H1 (cell line): ENCODE results near the gene PXDN. TPM values are rescaled to one million over a fixed set of nuclear protein-coding genes. Genes with fewer than 3 reads are reported as not detected.

Source experiments
- CTBP2 ChIP-seq: IDR thresholded peaks from 2 replicates; pipeline ENCODE4 v1.7.0; 2011; ENCODE audit warnings: borderline replicate concordance, mild to moderate bottlenecking, moderate library complexity, mixed read lengths, low read length; ENCODE audit not compliant: insufficient read depth, insufficient read length
- GABPA ChIP-seq: IDR thresholded peaks from 2 replicates; pipeline ENCODE4 v1.6.1; 2011; ENCODE audit warnings: mild to moderate bottlenecking, low read length, moderate library complexity, borderline replicate concordance; ENCODE audit not compliant: insufficient read depth
- JUND ChIP-seq: IDR thresholded peaks from 2 replicates; pipeline ENCODE4 v1.6.1; 2011; ENCODE audit warnings: mild to moderate bottlenecking, improper control_type of control experiment, low read length
- MAX ChIP-seq: IDR thresholded peaks from 2 replicates; pipeline ENCODE4 v1.6.1; 2012; ENCODE audit warnings: inconsistent platforms
- RAD21 ChIP-seq, 2 experiments: IDR thresholded peaks in 1 of 2; conservative IDR thresholded peaks in 1 of 2; 2 replicates each; pipeline ENCODE4 v1.6.1; 2011; ENCODE audit warnings: low read depth in 2 of 2, low read length in 2 of 2, improper control_type of control experiment in 1 of 2, inconsistent platforms in 1 of 2, mild to moderate bottlenecking in 1 of 2, moderate library complexity in 1 of 2
- polyA plus RNA-seq, 7 experiments: library from polyadenylated mRNA; depleted of rRNA in 3 of 7; stranded (reverse) in 5 of 7; unstranded in 2 of 7; fragments of >200 nt in 5 of 7; fragments of 200-250 nt in 2 of 7; gene quantifications; 1 replicate in 5 of 7; 2 replicates in 1 of 7; 4 replicates in 1 of 7; pipeline versions ENCODE4 v1.2.1 to v1.2.3, GENCODE V29; 2011 to 2013; ENCODE audit warnings: missing spikeins in 2 of 7, mixed read lengths in 2 of 7
- total RNA-seq: library from RNA; stranded (reverse); fragmentation: NEBNext Ultra II Directional; extraction: Animal tissue kit (Norgen Biotek cat#: 25700); gene quantifications from 2 replicates; pipeline ENCODE4 v1.2.1, GENCODE V29; 2021
- TF ChIP-seq, protein P1 (sequence below): fragments of 300-600 bp; sonication (generic); IDR thresholded peaks from 2 replicates; pipeline ENCODE4 v1.7.1; 2012; ENCODE audit warnings: low read length, moderate library complexity, mild to moderate bottlenecking, inconsistent platforms; ENCODE audit not compliant: insufficient replicate concordance

PXDN gene
- total and polyA plus RNA-seq, 2 of the 8 experiments (the other 6 are each of a cell fraction or from before 2014, with no cell fraction given), result 104 to 141 TPM

DNA sequence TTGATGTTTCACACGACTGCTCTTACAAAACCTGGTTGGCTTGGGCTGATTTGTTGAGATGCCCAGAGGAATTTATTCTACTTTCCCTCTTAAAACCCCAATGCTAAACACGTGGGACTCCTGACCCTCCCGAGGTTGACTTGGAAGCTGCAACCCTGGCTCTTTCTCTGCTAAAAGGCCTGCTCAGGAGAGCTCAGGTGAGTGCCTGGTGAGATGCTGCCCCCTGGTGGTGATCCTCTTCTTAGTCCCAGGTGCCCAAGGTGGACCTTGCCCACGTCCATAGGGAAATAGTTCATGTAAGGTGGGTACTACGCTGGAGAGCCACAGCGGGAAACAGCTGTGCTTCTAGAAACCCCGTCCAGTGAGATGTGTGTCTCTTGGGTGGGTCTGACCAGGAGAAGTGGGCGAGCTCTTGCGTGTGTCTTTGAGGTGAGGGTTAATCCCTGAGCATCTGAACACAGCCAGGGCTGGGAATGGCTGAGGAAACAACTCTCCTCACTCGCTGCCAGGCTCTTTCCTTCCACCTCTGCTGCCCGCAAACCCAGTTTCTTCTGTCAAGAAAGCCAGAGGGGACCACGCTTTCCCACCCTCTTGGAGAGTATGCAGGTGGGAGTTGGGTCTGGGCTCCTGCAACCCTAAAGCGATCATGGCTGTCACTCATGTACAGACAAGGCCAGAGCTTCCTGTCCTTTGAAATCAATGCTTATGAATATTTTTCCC, 25.5 kb upstream of the PXDN start (continued):
- TF ChIP-seq, protein P1, sequence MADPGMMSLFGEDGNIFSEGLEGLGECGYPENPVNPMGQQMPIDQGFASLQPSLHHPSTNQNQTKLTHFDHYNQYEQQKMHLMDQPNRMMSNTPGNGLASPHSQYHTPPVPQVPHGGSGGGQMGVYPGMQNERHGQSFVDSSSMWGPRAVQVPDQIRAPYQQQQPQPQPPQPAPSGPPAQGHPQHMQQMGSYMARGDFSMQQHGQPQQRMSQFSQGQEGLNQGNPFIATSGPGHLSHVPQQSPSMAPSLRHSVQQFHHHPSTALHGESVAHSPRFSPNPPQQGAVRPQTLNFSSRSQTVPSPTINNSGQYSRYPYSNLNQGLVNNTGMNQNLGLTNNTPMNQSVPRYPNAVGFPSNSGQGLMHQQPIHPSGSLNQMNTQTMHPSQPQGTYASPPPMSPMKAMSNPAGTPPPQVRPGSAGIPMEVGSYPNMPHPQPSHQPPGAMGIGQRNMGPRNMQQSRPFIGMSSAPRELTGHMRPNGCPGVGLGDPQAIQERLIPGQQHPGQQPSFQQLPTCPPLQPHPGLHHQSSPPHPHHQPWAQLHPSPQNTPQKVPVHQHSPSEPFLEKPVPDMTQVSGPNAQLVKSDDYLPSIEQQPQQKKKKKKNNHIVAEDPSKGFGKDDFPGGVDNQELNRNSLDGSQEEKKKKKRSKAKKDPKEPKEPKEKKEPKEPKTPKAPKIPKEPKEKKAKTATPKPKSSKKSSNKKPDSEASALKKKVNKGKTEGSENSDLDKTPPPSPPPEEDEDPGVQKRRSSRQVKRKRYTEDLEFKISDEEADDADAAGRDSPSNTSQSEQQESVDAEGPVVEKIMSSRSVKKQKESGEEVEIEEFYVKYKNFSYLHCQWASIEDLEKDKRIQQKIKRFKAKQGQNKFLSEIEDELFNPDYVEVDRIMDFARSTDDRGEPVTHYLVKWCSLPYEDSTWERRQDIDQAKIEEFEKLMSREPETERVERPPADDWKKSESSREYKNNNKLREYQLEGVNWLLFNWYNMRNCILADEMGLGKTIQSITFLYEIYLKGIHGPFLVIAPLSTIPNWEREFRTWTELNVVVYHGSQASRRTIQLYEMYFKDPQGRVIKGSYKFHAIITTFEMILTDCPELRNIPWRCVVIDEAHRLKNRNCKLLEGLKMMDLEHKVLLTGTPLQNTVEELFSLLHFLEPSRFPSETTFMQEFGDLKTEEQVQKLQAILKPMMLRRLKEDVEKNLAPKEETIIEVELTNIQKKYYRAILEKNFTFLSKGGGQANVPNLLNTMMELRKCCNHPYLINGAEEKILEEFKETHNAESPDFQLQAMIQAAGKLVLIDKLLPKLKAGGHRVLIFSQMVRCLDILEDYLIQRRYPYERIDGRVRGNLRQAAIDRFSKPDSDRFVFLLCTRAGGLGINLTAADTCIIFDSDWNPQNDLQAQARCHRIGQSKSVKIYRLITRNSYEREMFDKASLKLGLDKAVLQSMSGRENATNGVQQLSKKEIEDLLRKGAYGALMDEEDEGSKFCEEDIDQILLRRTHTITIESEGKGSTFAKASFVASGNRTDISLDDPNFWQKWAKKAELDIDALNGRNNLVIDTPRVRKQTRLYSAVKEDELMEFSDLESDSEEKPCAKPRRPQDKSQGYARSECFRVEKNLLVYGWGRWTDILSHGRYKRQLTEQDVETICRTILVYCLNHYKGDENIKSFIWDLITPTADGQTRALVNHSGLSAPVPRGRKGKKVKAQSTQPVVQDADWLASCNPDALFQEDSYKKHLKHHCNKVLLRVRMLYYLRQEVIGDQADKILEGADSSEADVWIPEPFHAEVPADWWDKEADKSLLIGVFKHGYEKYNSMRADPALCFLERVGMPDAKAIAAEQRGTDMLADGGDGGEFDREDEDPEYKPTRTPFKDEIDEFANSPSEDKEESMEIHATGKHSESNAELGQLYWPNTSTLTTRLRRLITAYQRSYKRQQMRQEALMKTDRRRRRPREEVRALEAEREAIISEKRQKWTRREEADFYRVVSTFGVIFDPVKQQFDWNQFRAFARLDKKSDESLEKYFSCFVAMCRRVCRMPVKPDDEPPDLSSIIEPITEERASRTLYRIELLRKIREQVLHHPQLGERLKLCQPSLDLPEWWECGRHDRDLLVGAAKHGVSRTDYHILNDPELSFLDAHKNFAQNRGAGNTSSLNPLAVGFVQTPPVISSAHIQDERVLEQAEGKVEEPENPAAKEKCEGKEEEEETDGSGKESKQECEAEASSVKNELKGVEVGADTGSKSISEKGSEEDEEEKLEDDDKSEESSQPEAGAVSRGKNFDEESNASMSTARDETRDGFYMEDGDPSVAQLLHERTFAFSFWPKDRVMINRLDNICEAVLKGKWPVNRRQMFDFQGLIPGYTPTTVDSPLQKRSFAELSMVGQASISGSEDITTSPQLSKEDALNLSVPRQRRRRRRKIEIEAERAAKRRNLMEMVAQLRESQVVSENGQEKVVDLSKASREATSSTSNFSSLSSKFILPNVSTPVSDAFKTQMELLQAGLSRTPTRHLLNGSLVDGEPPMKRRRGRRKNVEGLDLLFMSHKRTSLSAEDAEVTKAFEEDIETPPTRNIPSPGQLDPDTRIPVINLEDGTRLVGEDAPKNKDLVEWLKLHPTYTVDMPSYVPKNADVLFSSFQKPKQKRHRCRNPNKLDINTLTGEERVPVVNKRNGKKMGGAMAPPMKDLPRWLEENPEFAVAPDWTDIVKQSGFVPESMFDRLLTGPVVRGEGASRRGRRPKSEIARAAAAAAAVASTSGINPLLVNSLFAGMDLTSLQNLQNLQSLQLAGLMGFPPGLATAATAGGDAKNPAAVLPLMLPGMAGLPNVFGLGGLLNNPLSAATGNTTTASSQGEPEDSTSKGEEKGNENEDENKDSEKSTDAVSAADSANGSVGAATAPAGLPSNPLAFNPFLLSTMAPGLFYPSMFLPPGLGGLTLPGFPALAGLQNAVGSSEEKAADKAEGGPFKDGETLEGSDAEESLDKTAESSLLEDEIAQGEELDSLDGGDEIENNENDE, result no peak
- TF ChIP-seq MAX (peak; percentile 93), CTBP2 (peak; percentile 52), RAD21 (IDR thresholded peaks at IDR 0.05 in 1 of 2, conservative IDR thresholded peaks at IDR 0.05 in 1 of 2; ENCODE audit: low read depth in 2 of 2, low read length in 2 of 2) (peak; percentile 98), GABPA (peak; percentile 65; the same call in 1 of the 2 replicates), JUND (0 out of 2 replicates have a peak, but pooled peaks have one; percentile 17)
- TF ChIP-seq, all 59 proteins: peak for 9
